T-helper 2 cell treated with Interferon-gamma antibody and Interleukin-4, amounts not matched to agents 5 μg/mL and 100 μg/mL, for 36 hours (primary cell): ENCODE measurements around the gene ATF7.
"Not testable (repeated sequence)": the region's sequence is repeated elsewhere in the genome, so short reads cannot be mapped to it uniquely, and the experiment has no call there.

Source experiments
- DNase-seq: peaks from one replicate; pipeline ENCODE4 v3.0.0; 2021; ENCODE audit warnings: low spot score
- H3K27ac Mint-ChIP-seq: one replicate; pipeline ENCODE4 v1.8.0; 2021; ENCODE audit warnings: mild to moderate bottlenecking, mixed read lengths
- H3K27me3 Mint-ChIP-seq: one replicate; pipeline ENCODE4 v1.8.0; 2021; ENCODE audit warnings: low read depth, mixed read lengths
- H3K36me3 Mint-ChIP-seq: one replicate; pipeline ENCODE4 v1.8.0; 2021; ENCODE audit warnings: low read depth, mixed read lengths
- H3K4me1 Mint-ChIP-seq: one replicate; pipeline ENCODE4 v1.8.0; 2021; ENCODE audit warnings: low read depth, mixed read lengths
- H3K4me3 Mint-ChIP-seq: one replicate; pipeline ENCODE4 v1.8.0; 2022; ENCODE audit warnings: mild to moderate bottlenecking, moderate library complexity, mixed read lengths
- H3K9me3 Mint-ChIP-seq: one replicate; pipeline ENCODE4 v1.8.0; 2021; ENCODE audit warnings: mixed read lengths

The ATF7 gene

DNA sequence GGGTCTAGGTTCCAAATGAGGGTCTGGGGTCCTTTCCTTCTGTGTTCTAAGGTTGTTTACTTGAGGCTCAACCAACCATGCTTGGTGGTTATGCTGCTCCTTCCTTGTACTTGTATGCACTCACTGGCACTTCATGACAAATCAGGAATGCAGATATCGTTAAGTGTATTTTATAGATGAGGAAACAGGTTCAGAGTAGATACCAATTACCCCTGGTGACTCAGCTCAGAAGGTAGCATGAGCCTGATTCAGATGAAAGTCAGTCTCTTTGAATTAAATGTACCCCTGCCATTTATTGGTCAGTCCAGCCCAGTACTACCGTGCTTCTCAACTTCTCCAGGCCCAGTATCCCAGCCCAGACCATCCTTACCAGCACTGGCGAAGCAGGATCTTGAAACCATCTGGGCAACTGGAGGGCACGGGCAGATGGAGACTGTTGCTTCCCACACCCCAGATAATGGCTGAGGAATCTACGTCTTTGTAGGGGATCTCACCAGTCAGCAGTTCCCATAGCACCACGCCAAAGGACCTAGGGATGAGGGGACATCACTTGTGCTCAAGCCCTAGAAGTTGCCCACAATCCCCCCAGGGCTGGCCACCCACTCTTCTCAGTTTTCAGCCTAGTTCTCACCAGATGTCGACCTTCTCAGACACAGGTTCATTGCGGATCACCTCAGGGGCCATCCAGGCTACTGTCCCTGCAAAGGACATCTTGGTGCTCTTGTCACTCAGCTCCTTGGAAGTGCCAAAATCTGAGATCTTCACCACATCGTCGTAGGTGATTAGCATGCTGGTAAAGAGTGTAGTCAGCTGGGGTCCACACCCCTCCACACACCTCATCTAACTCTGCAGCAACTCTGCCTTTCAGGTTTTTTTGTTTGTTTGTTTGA lies 141.3 kb downstream of the ATF7 start:
- H3K4me1 Mint-ChIP-seq = no peaks in the 10 kb centered on the region
- no peaks in the 10 kb centered on the region for H3K9me3 Mint-ChIP-seq
- no peak overlapping the region for H3K4me3 Mint-ChIP-seq
- DNase-seq = no peak
- H3K27ac Mint-ChIP-seq = no peak overlapping the region
- H3K27me3 Mint-ChIP-seq = no peaks in the 10 kb centered on the region
- peaks cover 48% of the 10 kb centered on the region for H3K36me3 Mint-ChIP-seq

DNA sequence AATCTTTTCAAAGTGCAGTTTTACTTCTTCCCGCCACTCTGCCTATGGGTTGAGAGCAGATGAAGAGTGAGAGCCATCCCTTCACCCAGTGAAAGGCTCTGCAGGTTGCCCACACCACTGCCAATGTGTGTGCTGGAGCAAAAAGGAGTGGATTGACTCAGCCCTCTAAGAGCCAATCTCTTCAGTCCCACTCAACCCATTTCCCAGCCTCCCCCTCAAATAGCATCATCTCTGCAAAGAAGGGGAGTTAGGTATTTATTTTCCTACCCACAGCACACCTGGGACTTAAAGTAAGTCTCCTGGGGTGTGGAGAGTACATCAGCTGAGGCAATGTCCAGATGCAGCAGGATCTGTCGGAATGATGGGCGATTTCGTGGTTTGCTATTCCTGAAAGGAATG lies 142.2 kb downstream of the ATF7 start:
- peaks cover 56% of the 10 kb centered on the region for H3K36me3 Mint-ChIP-seq
- no peaks in the 10 kb centered on the region for H3K27me3 Mint-ChIP-seq
- H3K27ac Mint-ChIP-seq = no peak overlapping the region
- H3K9me3 Mint-ChIP-seq = no peaks in the 10 kb centered on the region
- DNase-seq = no peak
- no peak overlapping the region for H3K4me3 Mint-ChIP-seq
- no peaks in the 10 kb centered on the region for H3K4me1 Mint-ChIP-seq

DNA sequence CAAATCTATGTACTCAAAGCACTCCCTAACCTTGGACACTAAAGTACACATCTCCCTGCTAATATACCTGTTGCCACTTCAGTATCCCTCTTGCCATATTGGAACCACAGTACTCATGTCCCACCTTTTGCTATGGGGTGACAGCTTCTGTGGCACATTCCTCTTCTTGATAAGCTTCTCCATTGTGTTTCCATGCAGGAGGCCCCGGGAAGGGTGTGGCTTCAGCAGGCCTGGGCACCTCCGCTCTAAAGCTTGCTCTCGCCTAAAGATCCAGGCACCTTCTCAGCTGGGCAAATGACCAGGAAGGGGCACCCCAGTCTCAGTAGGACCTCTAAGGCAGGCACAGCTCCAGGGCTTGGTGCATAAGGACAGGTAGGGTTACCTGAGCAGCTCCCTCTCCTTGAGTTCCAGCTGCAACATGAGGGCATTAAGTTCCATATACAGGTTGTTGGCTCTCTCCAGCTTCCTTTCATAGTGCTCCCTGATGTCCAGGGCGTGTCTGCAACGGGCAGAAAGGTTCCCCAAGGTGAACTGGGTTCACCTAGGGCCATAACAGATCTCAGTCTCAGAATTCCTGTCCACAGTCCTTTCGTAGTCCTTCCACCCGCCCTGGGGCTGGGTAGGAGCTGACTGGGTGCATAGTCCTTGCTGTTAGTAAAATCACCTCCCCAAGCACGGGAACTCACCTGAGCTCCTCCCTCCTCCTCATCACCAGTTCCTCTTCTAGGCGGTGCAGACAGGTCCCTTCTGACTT lies 142.8 kb downstream of the ATF7 start:
- no peaks in the 10 kb centered on the region for H3K27me3 Mint-ChIP-seq
- H3K4me3 Mint-ChIP-seq = no peak overlapping the region
- H3K4me1 Mint-ChIP-seq = no peaks in the 10 kb centered on the region
- H3K27ac Mint-ChIP-seq = no peak overlapping the region
- no peak for DNase-seq
- no peaks in the 10 kb centered on the region for H3K9me3 Mint-ChIP-seq
- peaks cover 56% of the 10 kb centered on the region for H3K36me3 Mint-ChIP-seq

DNA sequence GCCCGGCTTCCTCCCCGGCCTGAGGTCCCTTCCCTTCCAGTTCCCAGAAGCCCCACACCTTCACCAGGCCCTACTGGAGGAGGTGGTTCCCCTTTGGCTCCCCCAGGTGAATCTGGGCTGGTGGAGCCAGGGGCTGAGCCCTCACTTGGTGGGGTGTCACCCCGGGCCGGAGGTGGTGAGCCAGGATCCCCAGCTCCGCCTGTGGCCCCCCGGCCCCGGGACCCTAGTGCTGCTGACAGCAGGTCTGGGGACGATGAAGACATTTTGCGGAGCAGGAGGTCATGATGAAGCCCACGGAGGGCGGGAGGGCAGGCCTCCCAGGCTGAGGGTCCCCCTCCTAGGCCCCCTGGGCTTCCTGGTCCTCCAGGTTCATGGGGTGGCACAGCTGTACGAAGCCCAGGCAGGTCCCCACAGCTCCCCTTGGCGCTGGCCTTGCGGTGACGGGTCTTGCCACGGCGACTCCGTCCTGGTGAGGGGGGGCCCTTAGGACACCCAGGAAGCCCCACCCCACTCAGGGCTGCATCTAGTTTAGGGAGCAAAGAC lies 143.5 kb downstream of the ATF7 start:
- Mint-ChIP-seq H3K9me3 (no peaks in the 10 kb centered on the region), H3K4me1 (no peaks in the 10 kb centered on the region), H3K4me3 (no peak overlapping the region), H3K36me3 (peaks cover 58% of the 10 kb centered on the region), H3K27ac (no peak overlapping the region), H3K27me3 (no peaks in the 10 kb centered on the region)
- no peak for DNase-seq

DNA sequence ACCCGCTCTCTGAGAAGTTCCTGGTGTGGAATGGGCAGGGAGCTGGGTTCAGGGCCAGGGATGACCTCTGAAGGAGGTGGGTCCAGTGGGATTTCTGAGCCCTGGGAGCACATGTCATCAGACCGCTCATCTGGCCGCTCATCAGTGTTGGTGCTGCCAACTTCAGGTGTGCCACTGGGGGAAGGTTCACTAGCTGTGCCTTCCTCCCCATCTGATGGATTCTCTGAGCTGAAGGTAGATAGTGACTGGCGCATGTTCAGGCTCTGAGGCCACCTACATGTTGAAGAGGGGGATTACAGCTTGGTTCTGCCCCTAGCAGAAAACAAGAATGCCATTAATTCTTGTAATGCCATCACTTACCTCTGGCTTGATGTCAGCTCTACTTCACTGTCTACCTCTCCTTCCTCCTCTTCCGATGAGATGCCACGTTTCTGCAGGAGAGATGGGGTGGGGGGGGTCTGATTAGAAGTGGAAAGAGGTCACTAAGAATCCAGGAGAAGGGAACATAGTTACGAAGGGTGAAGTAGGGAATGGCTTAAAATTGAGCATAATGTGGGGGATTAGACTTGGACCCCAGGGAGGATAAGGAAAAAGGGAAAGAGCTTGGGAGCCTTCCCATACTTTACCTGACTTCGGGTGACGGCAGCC lies 144.1 kb downstream of the ATF7 start:
- no peak for DNase-seq
- no peaks in the 10 kb centered on the region for H3K4me1 Mint-ChIP-seq
- peaks cover 59% of the 10 kb centered on the region for H3K36me3 Mint-ChIP-seq
- H3K4me3 Mint-ChIP-seq = no peak overlapping the region
- no peaks in the 10 kb centered on the region for H3K27me3 Mint-ChIP-seq
- no peaks in the 10 kb centered on the region for H3K9me3 Mint-ChIP-seq
- H3K27ac Mint-ChIP-seq = no peak overlapping the region

DNA sequence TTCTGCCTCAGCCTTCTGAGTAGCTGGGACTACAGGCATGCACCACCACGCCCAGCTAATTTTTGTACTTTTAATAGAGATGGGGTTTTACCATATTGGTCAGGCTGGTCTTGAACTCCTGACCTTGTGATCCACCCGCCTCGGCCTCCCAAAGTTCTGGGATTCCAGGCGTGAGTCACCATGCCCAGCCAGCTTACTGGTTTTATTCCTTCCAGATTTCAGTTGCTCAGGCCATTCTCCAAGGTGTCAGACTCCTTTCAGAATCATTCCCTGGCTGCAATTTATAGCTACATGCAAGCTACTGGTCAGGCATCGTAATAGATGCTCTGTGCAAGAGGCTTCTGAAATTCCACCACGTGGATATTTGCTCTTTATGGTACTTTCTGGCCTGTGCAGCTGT lies 144.7 kb downstream of the ATF7 start:
- not testable (repeated sequence) for H3K9me3 Mint-ChIP-seq, H3K27me3 Mint-ChIP-seq, H3K4me1 Mint-ChIP-seq, DNase-seq, H3K27ac Mint-ChIP-seq, H3K4me3 Mint-ChIP-seq
- H3K36me3 Mint-ChIP-seq = peaks cover 62% of the 10 kb centered on the region

DNA sequence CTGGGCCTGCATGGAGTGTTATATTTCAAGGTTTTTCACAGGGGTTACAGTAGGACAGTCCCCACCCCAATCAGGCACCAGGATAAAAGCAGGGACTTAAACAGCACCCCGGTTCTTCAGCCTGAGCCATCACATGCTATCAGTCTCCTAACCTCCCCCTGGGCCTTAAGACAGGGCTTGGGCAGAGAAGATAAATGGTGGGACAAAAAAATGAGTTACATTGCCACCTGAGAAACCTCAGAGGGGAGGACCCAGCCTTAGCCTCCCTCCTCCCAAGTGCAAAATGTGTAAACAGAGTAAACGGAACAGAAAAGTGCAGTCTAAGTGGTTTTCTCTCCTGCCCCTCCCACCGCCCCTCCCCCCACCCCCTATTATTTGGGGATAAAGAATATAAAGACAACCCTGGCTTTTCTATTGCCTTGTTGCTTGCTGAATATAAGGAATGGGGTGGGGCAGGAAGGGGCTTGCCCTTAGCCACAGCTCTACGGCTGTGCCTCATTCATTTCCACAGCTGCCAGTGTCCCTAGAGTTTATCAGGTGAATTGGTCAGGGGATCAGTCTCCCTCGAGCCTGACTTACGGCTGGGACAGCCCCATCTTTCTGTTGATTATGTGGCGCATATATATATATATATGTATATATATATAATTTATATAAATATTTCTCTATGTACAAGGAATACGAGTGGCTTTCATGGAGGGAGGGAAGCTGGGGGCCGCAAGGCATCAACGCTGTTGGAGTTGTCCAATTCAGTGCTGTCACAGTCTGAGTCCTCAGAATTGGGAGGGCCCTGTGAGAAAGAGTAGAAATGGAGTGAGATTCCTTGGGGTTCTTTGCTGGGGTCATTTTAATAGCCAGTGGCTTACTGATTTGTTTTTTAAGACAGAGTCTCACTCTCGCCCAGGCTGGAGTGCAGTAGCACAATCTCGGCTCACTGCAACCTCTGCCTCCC lies 145.4 kb downstream of the ATF7 start:
- no peak overlapping the region for H3K27ac Mint-ChIP-seq
- peaks cover 68% of the 10 kb centered on the region for H3K36me3 Mint-ChIP-seq
- peaks cover 5% of the 10 kb centered on the region for H3K4me1 Mint-ChIP-seq
- H3K9me3 Mint-ChIP-seq = no peaks in the 10 kb centered on the region
- H3K4me3 Mint-ChIP-seq = no peak overlapping the region
- H3K27me3 Mint-ChIP-seq = no peaks in the 10 kb centered on the region
- DNase-seq = no peak

DNA sequence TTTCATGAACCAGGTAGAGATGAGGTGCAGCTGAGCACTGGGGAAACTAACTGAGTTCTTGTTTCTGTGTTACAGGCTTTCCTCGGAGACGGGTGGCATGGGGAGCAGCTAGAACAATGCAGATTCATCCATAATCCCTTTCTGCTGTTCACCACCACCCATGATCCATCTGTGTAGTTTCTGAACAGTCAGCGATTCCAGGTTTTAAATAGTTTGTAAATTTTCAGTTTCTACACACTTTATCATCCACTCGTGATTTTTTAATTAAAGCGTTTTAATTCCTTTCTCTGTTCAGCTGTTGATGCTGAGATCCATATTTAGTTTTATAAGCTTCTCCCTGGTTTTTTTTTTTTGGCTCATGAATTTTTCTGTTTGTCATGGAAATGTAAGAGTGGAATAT lies 146.9 kb downstream of the ATF7 start:
- Mint-ChIP-seq H3K27ac (no peak overlapping the region), H3K36me3 (peaks cover 71% of the 10 kb centered on the region), H3K4me1 (peaks cover 17% of the 10 kb centered on the region), H3K4me3 (no peak overlapping the region), H3K27me3 (no peaks in the 10 kb centered on the region), H3K9me3 (no peaks in the 10 kb centered on the region)
- DNase-seq = no peak

DNA sequence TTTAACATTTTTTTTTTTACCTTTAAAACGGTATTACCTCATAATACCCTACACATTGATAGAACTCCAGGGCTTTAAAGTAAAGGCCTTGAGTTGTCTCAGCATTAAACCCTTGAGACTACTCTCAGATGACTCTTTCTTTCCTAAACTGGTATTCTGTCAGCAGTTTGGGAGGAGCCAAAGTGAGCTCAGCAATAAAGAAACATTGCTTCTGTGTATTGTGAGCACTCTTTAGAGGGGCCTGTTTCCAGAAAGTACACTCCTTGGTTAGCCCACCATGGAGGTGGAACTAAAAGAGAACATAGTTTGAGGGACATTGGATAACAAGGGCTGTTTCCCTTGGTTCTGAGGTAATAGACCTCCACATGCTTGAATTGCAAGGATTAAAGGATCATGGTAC lies 147.3 kb downstream of the ATF7 start:
- Mint-ChIP-seq H3K9me3 (no peaks in the 10 kb centered on the region), H3K4me3 (no peak overlapping the region), H3K27ac (no peak overlapping the region), H3K36me3 (peaks cover 72% of the 10 kb centered on the region), H3K27me3 (no peaks in the 10 kb centered on the region), H3K4me1 (peaks cover 20% of the 10 kb centered on the region)
- DNase-seq = no peak

DNA sequence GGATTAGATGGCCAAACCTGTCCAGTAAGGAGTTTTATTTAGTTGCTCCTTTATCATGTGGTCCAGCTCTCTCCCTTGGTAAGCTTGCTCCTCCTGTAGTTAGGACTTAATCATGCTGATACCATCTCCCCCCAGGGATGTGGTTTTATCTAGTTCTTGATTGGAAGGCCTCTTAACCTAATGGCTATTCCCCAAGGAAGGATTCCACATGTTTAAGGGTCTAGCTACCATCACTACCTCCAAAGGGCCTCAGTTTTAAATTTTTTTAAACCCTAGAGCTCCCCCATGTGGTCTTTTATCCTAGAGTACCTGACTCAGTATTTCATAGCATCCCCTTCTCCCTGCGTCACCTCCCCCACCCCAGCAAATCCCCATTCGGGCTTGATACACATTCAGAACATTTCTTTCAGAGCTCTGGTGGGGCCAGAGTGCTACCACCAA lies 149.4 kb downstream of the ATF7 start:
- Mint-ChIP-seq H3K27ac (no peak overlapping the region), H3K27me3 (no peaks in the 10 kb centered on the region), H3K4me3 (no peak overlapping the region), H3K4me1 (peaks cover 23% of the 10 kb centered on the region), H3K36me3 (peaks cover 76% of the 10 kb centered on the region), H3K9me3 (no peaks in the 10 kb centered on the region)
- DNase-seq = no peak

DNA sequence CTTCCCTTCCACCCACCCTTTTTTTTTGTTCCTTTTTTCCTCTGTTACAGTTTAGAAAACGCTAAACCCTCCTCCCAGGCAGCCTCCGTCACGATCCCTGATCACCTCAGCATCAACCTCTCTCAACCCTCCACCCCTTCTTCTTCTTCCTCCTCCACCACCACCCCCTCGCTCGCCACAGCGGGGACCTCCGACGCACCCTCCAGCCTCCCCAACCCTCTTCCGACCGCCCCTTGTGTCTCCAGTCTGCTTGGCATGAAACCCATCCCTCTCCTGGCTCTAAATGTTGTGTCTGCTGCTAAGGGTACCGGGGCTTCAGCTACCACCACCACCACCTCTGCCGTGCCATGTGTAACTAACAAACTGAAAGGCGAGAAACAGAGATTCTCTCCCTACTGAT lies 151.4 kb downstream of the ATF7 start:
- Mint-ChIP-seq H3K4me3 (no peak overlapping the region), H3K27ac (peak overlapping the region; percentile 62), H3K27me3 (no peaks in the 10 kb centered on the region), H3K4me1 (peaks cover 29% of the 10 kb centered on the region), H3K9me3 (no peaks in the 10 kb centered on the region), H3K36me3 (peaks cover 75% of the 10 kb centered on the region)
- no peak for DNase-seq

DNA sequence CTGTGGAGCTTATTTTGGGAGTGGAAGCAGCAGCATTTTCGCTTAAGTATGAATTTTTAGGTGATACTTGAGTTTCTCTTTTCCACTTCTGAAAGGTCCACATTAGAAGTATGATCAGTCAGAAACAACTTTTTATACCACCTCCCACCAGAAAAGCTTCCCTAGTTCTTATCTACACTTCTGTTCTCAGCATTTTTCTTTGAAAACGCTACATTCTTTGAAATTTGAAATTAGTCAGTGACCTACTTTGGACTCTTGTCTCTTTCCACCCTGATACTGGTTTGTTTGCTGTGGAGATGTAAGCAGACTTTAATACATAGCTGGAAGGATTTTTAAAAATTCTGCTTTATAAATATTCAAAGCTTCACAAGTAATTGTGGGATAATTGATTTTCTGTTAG lies 152.1 kb downstream of the ATF7 start:
- Mint-ChIP-seq H3K36me3 (peaks cover 69% of the 10 kb centered on the region), H3K27ac (no peak overlapping the region), H3K9me3 (no peaks in the 10 kb centered on the region), H3K27me3 (no peaks in the 10 kb centered on the region), H3K4me3 (no peak overlapping the region), H3K4me1 (peaks cover 29% of the 10 kb centered on the region)
- DNase-seq = no peak

DNA sequence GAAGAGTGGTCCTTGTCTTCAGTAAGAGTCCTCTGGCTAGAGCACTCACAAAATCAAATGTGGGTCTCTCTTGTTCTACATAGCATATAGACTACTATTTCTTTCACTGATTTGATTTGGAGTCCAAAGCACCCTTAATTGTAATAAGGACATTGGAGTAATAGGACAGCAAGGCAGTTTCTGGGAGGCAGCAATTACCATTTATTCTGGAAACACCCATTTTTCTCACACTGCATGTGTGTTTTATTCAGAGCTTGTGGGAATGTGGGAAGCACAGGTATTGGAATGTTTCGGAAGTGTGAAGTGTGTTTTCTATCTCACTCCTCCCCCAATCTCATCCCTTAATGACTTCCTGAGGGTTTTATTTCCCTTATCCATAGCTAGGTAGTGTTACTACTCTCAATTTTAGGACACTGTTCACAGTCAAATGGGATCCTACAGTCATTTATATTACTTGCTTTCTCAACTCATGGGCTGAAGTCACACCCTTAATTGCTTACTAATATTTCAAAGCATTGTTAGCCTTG lies 154.1 kb downstream of the ATF7 start:
- H3K4me1 Mint-ChIP-seq = peaks cover 29% of the 10 kb centered on the region
- H3K9me3 Mint-ChIP-seq = no peaks in the 10 kb centered on the region
- H3K27ac Mint-ChIP-seq = no peak overlapping the region
- no peak for DNase-seq
- no peaks in the 10 kb centered on the region for H3K27me3 Mint-ChIP-seq
- H3K4me3 Mint-ChIP-seq = no peak overlapping the region
- H3K36me3 Mint-ChIP-seq = peaks cover 76% of the 10 kb centered on the region
